ENCODE data around the gene DDX27.

The DDX27 gene

GRCh38 chr20:49248879-49249665 is 29.9 kb downstream of the DDX27 start:
- Histone ChIP-seq H3K79me2 (ENCODE audit: control insufficient read depth, low read length) (no peaks in the 10 kb centered on the region), H3K9me3 (ENCODE audit: control insufficient read depth, insufficient read depth, low read length) (no peaks in the 10 kb centered on the region), H3K4me2 (ENCODE audit: low read length) (no peak overlapping the region), H3K27me3 (ENCODE audit: control insufficient read depth, low read length) (no peaks in the 10 kb centered on the region), H3K27ac (ENCODE audit: low read depth, low read length) (no peak overlapping the region), H3K4me1 (ENCODE audit: control insufficient read depth, low read length) (no peaks in the 10 kb centered on the region), H4K20me1 (ENCODE audit: control insufficient read depth, insufficient read depth, low read depth, low read length) (peaks cover 4% of the 10 kb centered on the region; the same call in 1 of the 2 replicates), H3K4me3 (ENCODE audit: low read length) (no peak overlapping the region), H3F3A (ENCODE audit: control insufficient read depth, insufficient read depth) (no peaks in the 10 kb centered on the region; the same call in 1 of the 2 replicates), H3K9me2 (replicated peaks; ENCODE audit: control insufficient read depth, low read length) (no peaks in the 10 kb centered on the region), H3K36me3 (ENCODE audit: control insufficient read depth, low read length) (peaks cover 80% of the 10 kb centered on the region)
- TF ChIP-seq EZH2phosphoT487 (IDR thresholded peaks at IDR 0.05; ENCODE audit: borderline replicate concordance, low read length), result no peak
- no peak for TF ChIP-seq CTCF (IDR thresholded peaks at IDR 0.05; ENCODE audit: low read depth, low read length, poor library complexity, severe bottlenecking)

- Histone ChIP-seq H3K4me1 (ENCODE audit: control insufficient read depth, low read length) (no peaks in the 10 kb centered on the region), H3F3A (ENCODE audit: control insufficient read depth, insufficient read depth) (no peaks in the 10 kb centered on the region), H3K9me2 (replicated peaks; ENCODE audit: control insufficient read depth, low read length) (no peaks in the 10 kb centered on the region), H3K4me2 (ENCODE audit: low read length) (no peak overlapping the region), H3K27me3 (ENCODE audit: control insufficient read depth, low read length) (no peaks in the 10 kb centered on the region), H3K79me2 (ENCODE audit: control insufficient read depth, low read length) (no peaks in the 10 kb centered on the region), H4K20me1 (ENCODE audit: control insufficient read depth, insufficient read depth, low read depth, low read length) (no peaks in the 10 kb centered on the region), H3K9me3 (ENCODE audit: control insufficient read depth, insufficient read depth, low read length) (no peaks in the 10 kb centered on the region), H3K27ac (ENCODE audit: low read depth, low read length) (no peak overlapping the region), H3K4me3 (ENCODE audit: low read length) (no peak overlapping the region), H3K36me3 (ENCODE audit: control insufficient read depth, low read length) (peaks cover 80% of the 10 kb centered on the region)
- TF ChIP-seq CTCF (IDR thresholded peaks at IDR 0.05; ENCODE audit: low read depth, low read length, poor library complexity, severe bottlenecking) (no peak), EZH2phosphoT487 (IDR thresholded peaks at IDR 0.05; ENCODE audit: borderline replicate concordance, low read length) (no peak)
Observed at GRCh38 chr20:49252556-49253350, 33.5 kb downstream of the DDX27 start.

- no peak for TF ChIP-seq EZH2phosphoT487 (IDR thresholded peaks at IDR 0.05; ENCODE audit: borderline replicate concordance, low read length)
- TF ChIP-seq CTCF (IDR thresholded peaks at IDR 0.05; ENCODE audit: low read depth, low read length, poor library complexity, severe bottlenecking), result no peak
- H3K4me1 ChIP-seq (ENCODE audit: control insufficient read depth, low read length), result no peaks in the 10 kb centered on the region
- no peaks in the 10 kb centered on the region for H3K27me3 ChIP-seq (ENCODE audit: control insufficient read depth, low read length)
- no peak overlapping the region for H3K27ac ChIP-seq (ENCODE audit: low read depth, low read length)
- no peak overlapping the region for H3K4me3 ChIP-seq (ENCODE audit: low read length)
- no peak overlapping the region for H3K4me2 ChIP-seq (ENCODE audit: low read length)
- H4K20me1 ChIP-seq (ENCODE audit: control insufficient read depth, insufficient read depth, low read depth, low read length), result no peaks in the 10 kb centered on the region
- H3K36me3 ChIP-seq (ENCODE audit: control insufficient read depth, low read length), result peaks cover 76% of the 10 kb centered on the region
- H3F3A ChIP-seq (ENCODE audit: control insufficient read depth, insufficient read depth), result no peaks in the 10 kb centered on the region
- H3K79me2 ChIP-seq (ENCODE audit: control insufficient read depth, low read length), result no peaks in the 10 kb centered on the region; the same call in 1 of the 2 replicates
- no peaks in the 10 kb centered on the region for H3K9me3 ChIP-seq (ENCODE audit: control insufficient read depth, insufficient read depth, low read length)
- no peaks in the 10 kb centered on the region for H3K9me2 ChIP-seq (replicated peaks; ENCODE audit: control insufficient read depth, low read length)
Observed at GRCh38 chr20:49256261-49256660, 37.0 kb downstream of the DDX27 start.

Measured in DOHH2 (cell line).